HG02610 (cell line): ENCODE results near the gene CARD11.

Experiments
- ATAC-seq: cut with Tn5 transposase; IDR thresholded peaks from one replicate; pipeline ENCODE4 v1.9.1; 2021; ENCODE audit warnings: mild to moderate bottlenecking, moderate library complexity; ENCODE audit not compliant: unreplicated experiment

CARD11 gene

GRCh38 chr7:2912684-2913439 lies 130.8 kb downstream of the CARD11 start:
- no peak for ATAC-seq

GRCh38 chr7:2911466-2911865 lies 132.2 kb downstream of the CARD11 start:
- no peak for ATAC-seq

- ATAC-seq = no peak
These were observed 134.1 kb downstream of the CARD11 start for GRCh38 chr7:2909471-2910039.

DNA sequence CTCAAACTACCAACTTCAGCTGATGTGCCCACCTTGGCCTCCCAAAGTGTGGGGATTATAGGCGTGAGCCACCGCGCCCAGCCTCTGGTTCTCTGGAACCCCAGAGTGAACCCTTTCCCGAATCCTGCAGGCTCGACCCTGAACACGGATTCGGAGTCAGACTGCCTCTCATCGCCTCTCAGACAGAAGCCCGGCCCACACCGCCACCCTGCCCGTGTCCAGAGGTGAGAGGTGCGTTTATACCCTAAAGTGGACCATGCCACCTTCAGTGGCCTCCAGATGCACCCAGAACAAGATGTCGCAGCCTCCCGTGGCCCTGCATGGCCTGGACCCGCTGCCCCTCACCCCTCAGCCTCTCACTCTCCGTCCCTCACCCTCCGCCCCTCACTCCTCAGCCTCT lies 134.6 kb downstream of the CARD11 start:
- ATAC-seq = no peak

- ATAC-seq = no peak
These were observed 135.5 kb downstream of the CARD11 start for GRCh38 chr7:2908103-2908683.

- ATAC-seq = no peak
These were observed 137.3 kb downstream of the CARD11 start for GRCh38 chr7:2906197-2906931.

DNA sequence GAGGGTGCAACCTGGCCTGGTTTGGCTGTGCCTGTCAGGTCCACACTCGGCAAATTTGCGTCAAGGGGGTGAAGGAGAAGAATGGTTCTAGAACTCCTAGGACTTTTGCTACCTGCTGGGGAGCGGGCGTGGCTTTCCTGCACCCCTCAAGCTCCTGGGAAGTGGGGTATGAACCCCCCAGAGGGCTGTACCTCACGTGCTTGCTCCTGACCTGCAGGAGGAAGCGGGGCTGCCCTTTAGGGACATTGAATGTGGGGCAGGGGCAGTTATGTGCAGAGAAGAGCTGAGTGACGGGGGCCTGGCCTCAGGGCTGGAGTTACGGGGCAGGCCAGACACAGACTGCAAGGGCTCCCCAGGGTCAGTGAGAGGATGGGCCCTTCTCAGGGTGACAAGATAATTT lies 138.2 kb downstream of the CARD11 start:
- no peak for ATAC-seq

- no peak for ATAC-seq
These were observed 138.6 kb downstream of the CARD11 start for GRCh38 chr7:2905027-2905426.

DNA sequence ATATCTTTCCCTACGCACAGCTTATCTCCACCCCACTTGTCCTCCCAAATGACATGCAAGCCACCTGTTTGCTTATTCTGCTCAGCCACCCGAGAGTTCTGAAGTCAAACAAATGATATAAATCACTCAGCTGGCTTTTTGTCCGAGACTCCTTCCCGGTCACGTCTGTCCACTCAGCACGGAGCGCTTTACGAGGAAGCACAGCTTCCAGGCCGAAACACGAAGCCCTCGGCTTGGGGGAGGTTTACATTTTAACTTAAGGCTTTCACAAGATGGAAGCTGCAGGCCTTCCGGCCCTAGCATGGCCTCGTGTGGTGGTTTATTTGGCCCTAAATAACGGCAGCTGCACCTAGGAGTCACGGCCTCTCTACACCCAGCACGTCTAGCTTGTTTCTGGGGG lies 139.5 kb downstream of the CARD11 start:
- no peak for ATAC-seq

GRCh38 chr7:2903682-2904162 lies 139.9 kb downstream of the CARD11 start:
- ATAC-seq = no peak

GRCh38 chr7:2897023-2897422 lies 146.6 kb downstream of the CARD11 start:
- ATAC-seq = no peak

- no peak for ATAC-seq
These were observed 147.5 kb downstream of the CARD11 start for GRCh38 chr7:2896131-2896530.

DNA sequence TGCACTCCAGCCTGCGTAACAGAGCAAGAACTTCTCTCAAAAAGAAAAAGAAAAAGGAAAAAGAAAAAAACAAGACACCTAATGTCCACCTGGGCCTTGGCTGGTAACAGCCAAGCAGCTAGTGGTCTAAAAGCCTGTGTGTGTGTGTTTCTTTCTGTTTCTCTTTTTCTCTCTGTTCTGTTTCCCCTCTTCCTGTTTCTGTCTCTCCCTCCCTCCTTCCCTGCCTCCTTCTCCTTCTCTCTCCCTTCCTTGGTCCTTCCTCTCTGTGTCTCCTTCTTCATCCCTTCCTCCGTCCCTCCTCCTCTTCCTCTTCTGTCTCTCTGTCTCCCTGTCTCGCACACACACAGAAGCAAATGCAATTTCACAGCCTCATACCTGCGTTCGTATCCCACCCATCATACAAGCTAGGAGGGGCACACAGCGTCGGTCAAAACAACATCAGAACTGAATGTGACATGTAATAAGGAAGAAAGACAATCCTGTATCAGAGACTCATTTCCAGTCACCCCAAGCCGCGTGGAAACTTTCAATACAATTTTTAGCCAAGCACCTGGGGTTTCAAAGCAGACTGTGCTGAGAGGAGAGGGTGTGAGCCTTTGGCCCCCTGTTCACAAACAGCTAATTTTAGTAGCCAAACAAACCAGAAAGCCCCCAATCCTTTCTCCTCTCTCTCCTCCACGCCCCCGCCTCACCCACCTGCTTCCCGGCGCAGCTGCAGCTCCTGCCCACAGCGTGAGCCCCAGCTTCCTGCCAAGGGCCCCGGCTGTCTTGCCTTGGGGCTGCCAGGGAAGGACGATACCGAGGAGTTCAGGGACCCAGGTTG lies 149.3 kb downstream of the CARD11 start:
- peak; percentile 67 for ATAC-seq

- no peak for ATAC-seq
These were observed 150.2 kb downstream of the CARD11 start for GRCh38 chr7:2893411-2893861.

GRCh38 chr7:2892549-2892948 lies 151.1 kb downstream of the CARD11 start:
- no peak for ATAC-seq

- ATAC-seq = no peak
These were observed 155.9 kb downstream of the CARD11 start for GRCh38 chr7:2887816-2888215.

GRCh38 chr7:2886900-2887299 lies 156.8 kb downstream of the CARD11 start:
- ATAC-seq = no peak

DNA sequence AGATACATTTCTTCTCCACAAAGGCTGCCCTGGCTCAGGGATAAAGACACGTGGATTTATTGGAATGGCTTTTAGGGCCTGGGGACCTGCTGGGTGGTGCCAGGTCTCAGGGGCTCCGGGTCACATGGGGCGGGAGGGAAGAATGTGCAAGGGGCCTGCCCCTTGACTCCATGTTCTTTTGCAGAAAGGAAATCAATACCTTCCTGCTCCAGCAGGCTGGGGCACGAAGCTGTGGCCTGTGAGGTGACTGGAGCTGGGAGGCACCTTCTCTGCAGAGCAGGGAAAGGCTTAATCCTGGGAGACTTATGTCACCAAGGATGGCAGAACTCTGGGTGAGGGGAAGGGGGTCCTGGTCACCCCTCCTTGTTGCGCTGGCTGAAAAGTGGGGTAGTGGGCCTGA lies 157.3 kb downstream of the CARD11 start:
- no peak for ATAC-seq

DNA sequence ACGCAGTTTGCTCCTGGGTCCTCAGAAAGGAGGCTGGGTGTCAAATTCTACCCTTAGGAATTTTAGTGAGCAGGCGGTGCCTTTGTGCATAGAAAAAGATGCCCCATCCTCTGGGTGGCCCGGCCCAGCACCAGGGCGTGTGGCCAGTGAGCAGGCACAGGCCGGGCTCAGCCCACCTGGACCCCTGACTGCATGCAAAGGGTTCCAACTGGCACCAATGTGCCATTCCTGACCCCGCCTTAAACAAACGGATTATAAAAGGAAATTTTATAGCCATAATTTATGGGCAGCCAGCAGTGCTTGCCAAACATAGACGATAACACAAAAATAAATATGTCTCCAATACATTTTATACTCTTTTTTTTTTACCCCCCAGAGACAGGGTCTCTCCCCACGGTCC lies 159.5 kb downstream of the CARD11 start:
- no peak for ATAC-seq

GRCh38 chr7:2883101-2883500 lies 160.6 kb downstream of the CARD11 start:
- ATAC-seq = no peak

DNA sequence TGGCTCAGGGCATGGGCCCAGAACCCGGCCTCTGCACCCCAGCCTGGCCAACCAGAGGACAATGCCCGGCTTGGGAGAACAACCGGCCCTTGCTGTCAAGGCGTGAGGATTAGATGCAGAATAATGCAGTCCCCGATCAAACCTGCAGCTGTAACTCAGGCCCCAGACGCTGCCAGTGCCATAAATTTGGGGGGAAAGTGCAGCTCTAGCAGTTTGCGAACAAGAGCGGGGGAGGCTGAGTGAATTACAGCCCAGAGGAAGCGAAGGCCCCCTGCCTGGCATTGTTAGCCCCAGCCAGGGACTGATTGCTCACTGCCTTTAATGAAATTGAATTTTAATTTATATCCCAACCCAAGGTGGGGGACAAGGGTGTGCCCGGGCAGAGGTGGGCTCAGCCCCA lies 161.6 kb downstream of the CARD11 start:
- ATAC-seq = no peak
